GM23338 (cell line): Measurements from ENCODE around the gene CD2. TPM values are rescaled to one million over a fixed set of nuclear protein-coding genes. Genes with fewer than 3 reads are reported as not detected.

ENCODE experiments used
- ATAC-seq: fragments of 200-7000 bp; cut with Tn5 transposase; 3 replicates; pipeline ENCODE4 v1.9.1; 2020
- DNase-seq: peaks from one replicate; pipeline ENCODE4 v3.0.0-alpha.2; 2015; ENCODE audit warnings: low spot score
- H2AFZ ChIP-seq: fragments of 200-600 bp; sonication (generic); 2 replicates; pipeline ENCODE4 v1.8.0; 2016; ENCODE audit warnings: antibody characterized with exemption, mild to moderate bottlenecking, moderate library complexity
- H3F3A ChIP-seq: fragments of 200-600 bp; sonication (generic); replicated peaks from 2 replicates; pipeline ENCODE4 v1.8.0; 2017; ENCODE audit warnings: antibody characterized with exemption, mixed run types, low read depth
- H3K27ac ChIP-seq: fragments of 200-600 bp; sonication (generic); 2 replicates; pipeline ENCODE4 v1.6.1; 2016; ENCODE audit warnings: low read depth
- H3K27me3 ChIP-seq: fragments of 200-600 bp; sonication (generic); 2 replicates; pipeline ENCODE4 v1.8.0; 2016; ENCODE audit warnings: mild to moderate bottlenecking, mixed run types, moderate library complexity; ENCODE audit not compliant: insufficient read depth
- H3K36me3 ChIP-seq: fragments of 200-600 bp; sonication (generic); 2 replicates; pipeline ENCODE4 v1.8.0; 2016; ENCODE audit warnings: mild to moderate bottlenecking; ENCODE audit not compliant: insufficient read depth
- H3K4me1 ChIP-seq: fragments of 200-600 bp; sonication (generic); 2 replicates; pipeline ENCODE4 v1.8.0; 2016; ENCODE audit warnings: mild to moderate bottlenecking, moderate library complexity; ENCODE audit not compliant: insufficient read depth
- H3K4me2 ChIP-seq: fragments of 200-600 bp; sonication (generic); 2 replicates; pipeline ENCODE4 v1.7.1; 2017; ENCODE audit warnings: mixed run types
- H3K4me3 ChIP-seq: fragments of 200-600 bp; sonication (generic); 2 replicates; pipeline ENCODE4 v1.6.1; 2016; ENCODE audit warnings: mixed run types
- H3K79me2 ChIP-seq: fragments of 200-600 bp; sonication (generic); replicated peaks from 2 replicates; pipeline ENCODE4 v1.8.0; 2017; ENCODE audit warnings: mild to moderate bottlenecking; ENCODE audit not compliant: insufficient read depth
- H3K9me2 ChIP-seq: fragments of 200-600 bp; sonication (generic); 2 replicates; pipeline ENCODE4 v1.8.0; 2017; ENCODE audit not compliant: insufficient read depth
- H4K20me1 ChIP-seq: fragments of 200-600 bp; sonication (generic); replicated peaks from 2 replicates; pipeline ENCODE4 v1.8.0; 2017; ENCODE audit warnings: mild to moderate bottlenecking; ENCODE audit not compliant: insufficient read depth
- H3K27ac Mint-ChIP-seq: 2 replicates; pipeline ENCODE4 v1.8.0; 2020; ENCODE audit warnings: inconsistent platforms, mild to moderate bottlenecking, moderate library complexity, mixed read lengths
- H3K27me3 Mint-ChIP-seq: 3 replicates; pipeline ENCODE4 v1.8.0; 2022; ENCODE audit warnings: low read depth, mild to moderate bottlenecking, moderate library complexity, mixed read lengths, inconsistent platforms; ENCODE audit not compliant: insufficient read depth, poor library complexity
- H3K36me3 Mint-ChIP-seq: 3 replicates; pipeline ENCODE4 v1.8.0; 2021; ENCODE audit warnings: low read depth, mild to moderate bottlenecking, inconsistent platforms, moderate library complexity, mixed read lengths
- H3K4me1 Mint-ChIP-seq: 3 replicates; pipeline ENCODE4 v1.8.0; 2020; ENCODE audit warnings: mild to moderate bottlenecking, inconsistent platforms, mixed read lengths
- H3K4me3 Mint-ChIP-seq: 3 replicates; pipeline ENCODE4 v1.8.0; 2021; ENCODE audit warnings: moderate library complexity, mild to moderate bottlenecking, inconsistent platforms, mixed read lengths
- H3K9me3 Mint-ChIP-seq: 3 replicates; pipeline ENCODE4 v1.8.0; 2020; ENCODE audit warnings: moderate library complexity, mild to moderate bottlenecking, inconsistent platforms, mixed read lengths
- CREB1 ChIP-seq: fragments of 250-450 bp; sonication (Bioruptor Pico); IDR thresholded peaks from 2 replicates; pipeline ENCODE4 v1.5.0; 2020; ENCODE audit warnings: low read depth, mild to moderate bottlenecking, moderate library complexity
- EZH2 ChIP-seq: fragments of 200-600 bp; sonication (generic); IDR thresholded peaks from one replicate; pipeline ENCODE4 v1.8.0; 2017; ENCODE audit warnings: antibody characterized with exemption, mild to moderate bottlenecking, low read depth; ENCODE audit not compliant: unreplicated experiment
- EZH2phosphoT487 ChIP-seq: fragments of 200-600 bp; sonication (generic); IDR thresholded peaks from one replicate; pipeline ENCODE4 v1.8.1; 2018; ENCODE audit warnings: antibody characterized with exemption; ENCODE audit not compliant: unreplicated experiment
- JUNB ChIP-seq: IDR thresholded peaks from one replicate; pipeline ENCODE4 v1.6.1; 2016; ENCODE audit warnings: antibody characterized with exemption; ENCODE audit not compliant: unreplicated experiment
- NANOG ChIP-seq: IDR thresholded peaks from 2 replicates; pipeline ENCODE4 v1.6.1; 2016; ENCODE audit warnings: antibody characterized with exemption, borderline replicate concordance
- STAT1 ChIP-seq: IDR thresholded peaks from one replicate; pipeline ENCODE4 v1.6.1; 2016; ENCODE audit warnings: antibody characterized with exemption; ENCODE audit not compliant: unreplicated experiment
- ZNF114 ChIP-seq: fragments of 250-450 bp; sonication (Bioruptor Pico); IDR thresholded peaks from 2 replicates; pipeline ENCODE4 v1.5.0; 2020; ENCODE audit warnings: mild to moderate bottlenecking, moderate library complexity
- ZNF331 ChIP-seq: fragments of 250-450 bp; sonication (Bioruptor Pico); IDR thresholded peaks from 2 replicates; pipeline ENCODE4 v1.5.0; 2020; ENCODE audit warnings: low read depth, mild to moderate bottlenecking, moderate library complexity
- polyA plus RNA-seq: library from polyadenylated mRNA; unstranded; fragments of >200 nt; fragmentation: Nextera tagmentation; extraction: Ambion mirVana; gene quantifications from 2 replicates; pipeline ENCODE4 v1.2.1, GENCODE V29; 2016
- total RNA-seq: library from RNA; depleted of rRNA; stranded (reverse); fragments of >200 nt; shearing (Covaris generic); gene quantifications from 2 replicates; pipeline ENCODE4 v1.2.3, GENCODE V29; 2014
- TF ChIP-seq, protein P1 (sequence below): IDR thresholded peaks from one replicate; pipeline ENCODE4 v1.6.1; 2018; ENCODE audit warnings: antibody characterized with exemption; ENCODE audit not compliant: unreplicated experiment
- TF ChIP-seq, protein P2 (sequence below): IDR thresholded peaks from 2 replicates; pipeline ENCODE4 v1.6.1; 2016; ENCODE audit warnings: antibody characterized with exemption
- TF ChIP-seq, protein P3 (sequence below): fragments of 250-450 bp; sonication (Bioruptor Pico); IDR thresholded peaks from 2 replicates; pipeline ENCODE4 v1.5.0; 2020; ENCODE audit warnings: mild to moderate bottlenecking, moderate library complexity
- TF ChIP-seq, protein P4 (sequence below), 2 experiments: fragments of 200-600 bp in 1 of 2; sonication (generic) in 1 of 2; conservative IDR thresholded peaks; 2 replicates each; pipeline versions ENCODE4 v1.5.1 to v1.6.1; 2016 to 2017; ENCODE audit warnings: antibody characterized with exemption in 2 of 2, low read depth in 2 of 2, mild to moderate bottlenecking in 2 of 2, moderate library complexity in 1 of 2

The CD2 gene
- total and polyA plus RNA-seq, 2 experiments from 2014 or later = not detected

DNA sequence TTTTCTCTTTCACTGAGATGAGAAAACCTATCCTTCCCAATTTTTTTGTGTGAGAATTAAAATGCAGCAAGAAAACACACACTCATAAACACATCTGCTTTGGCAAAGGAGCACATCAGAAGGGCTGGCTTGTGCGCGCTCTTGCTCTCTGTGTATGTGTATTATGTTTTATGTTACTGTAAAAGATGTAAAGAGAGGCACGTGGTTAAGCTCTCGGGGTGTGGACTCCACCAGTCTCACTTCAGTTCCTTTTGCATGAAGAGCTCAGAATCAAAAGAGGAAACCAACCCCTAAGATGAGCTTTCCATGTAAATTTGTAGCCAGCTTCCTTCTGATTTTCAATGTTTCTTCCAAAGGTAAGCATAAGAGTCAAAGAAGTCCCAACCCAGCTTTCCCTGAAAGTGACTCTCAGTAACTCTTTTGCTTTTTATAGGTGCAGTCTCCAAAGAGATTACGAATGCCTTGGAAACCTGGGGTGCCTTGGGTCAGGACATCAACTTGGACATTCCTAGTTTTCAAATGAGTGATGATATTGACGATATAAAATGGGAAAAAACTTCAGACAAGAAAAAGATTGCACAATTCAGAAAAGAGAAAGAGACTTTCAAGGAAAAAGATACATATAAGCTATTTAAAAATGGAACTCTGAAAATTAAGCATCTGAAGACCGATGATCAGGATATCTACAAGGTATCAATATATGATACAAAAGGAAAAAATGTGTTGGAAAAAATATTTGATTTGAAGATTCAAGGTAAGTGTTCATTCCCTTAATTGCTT lies at the start of gene CD2 (continued):
- no peak for TF ChIP-seq ZNF331 (CRISPR knock-in tag)

DNA sequence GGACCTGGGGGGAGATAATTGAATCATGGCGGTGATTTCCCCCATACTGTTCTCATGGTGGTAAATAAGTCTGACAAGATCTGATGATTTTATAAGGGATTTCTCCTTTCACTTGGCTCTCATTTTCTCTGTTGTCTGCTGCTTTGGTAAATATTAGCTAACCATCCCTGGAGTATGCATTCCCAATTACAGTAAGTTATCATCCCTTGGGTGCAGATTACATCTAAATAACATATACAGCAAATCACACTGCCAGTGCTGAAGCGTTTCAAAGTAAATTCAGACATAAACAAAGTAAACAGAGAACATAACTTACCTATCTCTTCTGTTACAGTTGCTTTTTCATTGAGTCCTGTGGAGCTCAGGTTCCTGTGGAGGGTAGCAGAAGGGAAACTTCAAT lies 48.1 kb upstream of the CD2 start:
- Histone ChIP-seq H3F3A (no peaks in the 10 kb centered on the region), H4K20me1 (no peaks in the 10 kb centered on the region), H3K4me3 (no peak overlapping the region), H3K36me3 (no peaks in the 10 kb centered on the region), H3K27me3 (no peaks in the 10 kb centered on the region), H3K4me2 (no peak overlapping the region), H3K4me1 (peaks cover 5% of the 10 kb centered on the region; the same call in 1 of the 2 replicates), H2AFZ (no peak overlapping the region), H3K27ac (no peak overlapping the region), H3K79me2 (no peaks in the 10 kb centered on the region), H3K9me2 (no peaks in the 10 kb centered on the region)
- Mint-ChIP-seq H3K36me3 (peaks cover 8% of the 10 kb centered on the region), H3K27ac (no peak overlapping the region), H3K9me3 (peaks cover 20% of the 10 kb centered on the region), H3K27me3 (peaks cover 5% of the 10 kb centered on the region), H3K4me3 (no peak overlapping the region), H3K4me1 (peaks cover 16% of the 10 kb centered on the region)
- no peak for ATAC-seq
- DNase-seq = no peak
- TF ChIP-seq, protein P1, sequence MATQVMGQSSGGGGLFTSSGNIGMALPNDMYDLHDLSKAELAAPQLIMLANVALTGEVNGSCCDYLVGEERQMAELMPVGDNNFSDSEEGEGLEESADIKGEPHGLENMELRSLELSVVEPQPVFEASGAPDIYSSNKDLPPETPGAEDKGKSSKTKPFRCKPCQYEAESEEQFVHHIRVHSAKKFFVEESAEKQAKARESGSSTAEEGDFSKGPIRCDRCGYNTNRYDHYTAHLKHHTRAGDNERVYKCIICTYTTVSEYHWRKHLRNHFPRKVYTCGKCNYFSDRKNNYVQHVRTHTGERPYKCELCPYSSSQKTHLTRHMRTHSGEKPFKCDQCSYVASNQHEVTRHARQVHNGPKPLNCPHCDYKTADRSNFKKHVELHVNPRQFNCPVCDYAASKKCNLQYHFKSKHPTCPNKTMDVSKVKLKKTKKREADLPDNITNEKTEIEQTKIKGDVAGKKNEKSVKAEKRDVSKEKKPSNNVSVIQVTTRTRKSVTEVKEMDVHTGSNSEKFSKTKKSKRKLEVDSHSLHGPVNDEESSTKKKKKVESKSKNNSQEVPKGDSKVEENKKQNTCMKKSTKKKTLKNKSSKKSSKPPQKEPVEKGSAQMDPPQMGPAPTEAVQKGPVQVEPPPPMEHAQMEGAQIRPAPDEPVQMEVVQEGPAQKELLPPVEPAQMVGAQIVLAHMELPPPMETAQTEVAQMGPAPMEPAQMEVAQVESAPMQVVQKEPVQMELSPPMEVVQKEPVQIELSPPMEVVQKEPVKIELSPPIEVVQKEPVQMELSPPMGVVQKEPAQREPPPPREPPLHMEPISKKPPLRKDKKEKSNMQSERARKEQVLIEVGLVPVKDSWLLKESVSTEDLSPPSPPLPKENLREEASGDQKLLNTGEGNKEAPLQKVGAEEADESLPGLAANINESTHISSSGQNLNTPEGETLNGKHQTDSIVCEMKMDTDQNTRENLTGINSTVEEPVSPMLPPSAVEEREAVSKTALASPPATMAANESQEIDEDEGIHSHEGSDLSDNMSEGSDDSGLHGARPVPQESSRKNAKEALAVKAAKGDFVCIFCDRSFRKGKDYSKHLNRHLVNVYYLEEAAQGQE = no peak
- TF ChIP-seq EZH2 = no peak
- TF ChIP-seq STAT1 = no peak
- TF ChIP-seq EZH2phosphoT487 = no peak
- TF ChIP-seq NANOG = no peak
- no peak for TF ChIP-seq ZNF331 (CRISPR knock-in tag)
- TF ChIP-seq ZNF114 (CRISPR knock-in tag) = no peak
- TF ChIP-seq CREB1 (CRISPR knock-in tag) = no peak
- TF ChIP-seq, protein P2, sequence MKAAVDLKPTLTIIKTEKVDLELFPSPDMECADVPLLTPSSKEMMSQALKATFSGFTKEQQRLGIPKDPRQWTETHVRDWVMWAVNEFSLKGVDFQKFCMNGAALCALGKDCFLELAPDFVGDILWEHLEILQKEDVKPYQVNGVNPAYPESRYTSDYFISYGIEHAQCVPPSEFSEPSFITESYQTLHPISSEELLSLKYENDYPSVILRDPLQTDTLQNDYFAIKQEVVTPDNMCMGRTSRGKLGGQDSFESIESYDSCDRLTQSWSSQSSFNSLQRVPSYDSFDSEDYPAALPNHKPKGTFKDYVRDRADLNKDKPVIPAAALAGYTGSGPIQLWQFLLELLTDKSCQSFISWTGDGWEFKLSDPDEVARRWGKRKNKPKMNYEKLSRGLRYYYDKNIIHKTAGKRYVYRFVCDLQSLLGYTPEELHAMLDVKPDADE = no peak
- TF ChIP-seq, protein P3, sequence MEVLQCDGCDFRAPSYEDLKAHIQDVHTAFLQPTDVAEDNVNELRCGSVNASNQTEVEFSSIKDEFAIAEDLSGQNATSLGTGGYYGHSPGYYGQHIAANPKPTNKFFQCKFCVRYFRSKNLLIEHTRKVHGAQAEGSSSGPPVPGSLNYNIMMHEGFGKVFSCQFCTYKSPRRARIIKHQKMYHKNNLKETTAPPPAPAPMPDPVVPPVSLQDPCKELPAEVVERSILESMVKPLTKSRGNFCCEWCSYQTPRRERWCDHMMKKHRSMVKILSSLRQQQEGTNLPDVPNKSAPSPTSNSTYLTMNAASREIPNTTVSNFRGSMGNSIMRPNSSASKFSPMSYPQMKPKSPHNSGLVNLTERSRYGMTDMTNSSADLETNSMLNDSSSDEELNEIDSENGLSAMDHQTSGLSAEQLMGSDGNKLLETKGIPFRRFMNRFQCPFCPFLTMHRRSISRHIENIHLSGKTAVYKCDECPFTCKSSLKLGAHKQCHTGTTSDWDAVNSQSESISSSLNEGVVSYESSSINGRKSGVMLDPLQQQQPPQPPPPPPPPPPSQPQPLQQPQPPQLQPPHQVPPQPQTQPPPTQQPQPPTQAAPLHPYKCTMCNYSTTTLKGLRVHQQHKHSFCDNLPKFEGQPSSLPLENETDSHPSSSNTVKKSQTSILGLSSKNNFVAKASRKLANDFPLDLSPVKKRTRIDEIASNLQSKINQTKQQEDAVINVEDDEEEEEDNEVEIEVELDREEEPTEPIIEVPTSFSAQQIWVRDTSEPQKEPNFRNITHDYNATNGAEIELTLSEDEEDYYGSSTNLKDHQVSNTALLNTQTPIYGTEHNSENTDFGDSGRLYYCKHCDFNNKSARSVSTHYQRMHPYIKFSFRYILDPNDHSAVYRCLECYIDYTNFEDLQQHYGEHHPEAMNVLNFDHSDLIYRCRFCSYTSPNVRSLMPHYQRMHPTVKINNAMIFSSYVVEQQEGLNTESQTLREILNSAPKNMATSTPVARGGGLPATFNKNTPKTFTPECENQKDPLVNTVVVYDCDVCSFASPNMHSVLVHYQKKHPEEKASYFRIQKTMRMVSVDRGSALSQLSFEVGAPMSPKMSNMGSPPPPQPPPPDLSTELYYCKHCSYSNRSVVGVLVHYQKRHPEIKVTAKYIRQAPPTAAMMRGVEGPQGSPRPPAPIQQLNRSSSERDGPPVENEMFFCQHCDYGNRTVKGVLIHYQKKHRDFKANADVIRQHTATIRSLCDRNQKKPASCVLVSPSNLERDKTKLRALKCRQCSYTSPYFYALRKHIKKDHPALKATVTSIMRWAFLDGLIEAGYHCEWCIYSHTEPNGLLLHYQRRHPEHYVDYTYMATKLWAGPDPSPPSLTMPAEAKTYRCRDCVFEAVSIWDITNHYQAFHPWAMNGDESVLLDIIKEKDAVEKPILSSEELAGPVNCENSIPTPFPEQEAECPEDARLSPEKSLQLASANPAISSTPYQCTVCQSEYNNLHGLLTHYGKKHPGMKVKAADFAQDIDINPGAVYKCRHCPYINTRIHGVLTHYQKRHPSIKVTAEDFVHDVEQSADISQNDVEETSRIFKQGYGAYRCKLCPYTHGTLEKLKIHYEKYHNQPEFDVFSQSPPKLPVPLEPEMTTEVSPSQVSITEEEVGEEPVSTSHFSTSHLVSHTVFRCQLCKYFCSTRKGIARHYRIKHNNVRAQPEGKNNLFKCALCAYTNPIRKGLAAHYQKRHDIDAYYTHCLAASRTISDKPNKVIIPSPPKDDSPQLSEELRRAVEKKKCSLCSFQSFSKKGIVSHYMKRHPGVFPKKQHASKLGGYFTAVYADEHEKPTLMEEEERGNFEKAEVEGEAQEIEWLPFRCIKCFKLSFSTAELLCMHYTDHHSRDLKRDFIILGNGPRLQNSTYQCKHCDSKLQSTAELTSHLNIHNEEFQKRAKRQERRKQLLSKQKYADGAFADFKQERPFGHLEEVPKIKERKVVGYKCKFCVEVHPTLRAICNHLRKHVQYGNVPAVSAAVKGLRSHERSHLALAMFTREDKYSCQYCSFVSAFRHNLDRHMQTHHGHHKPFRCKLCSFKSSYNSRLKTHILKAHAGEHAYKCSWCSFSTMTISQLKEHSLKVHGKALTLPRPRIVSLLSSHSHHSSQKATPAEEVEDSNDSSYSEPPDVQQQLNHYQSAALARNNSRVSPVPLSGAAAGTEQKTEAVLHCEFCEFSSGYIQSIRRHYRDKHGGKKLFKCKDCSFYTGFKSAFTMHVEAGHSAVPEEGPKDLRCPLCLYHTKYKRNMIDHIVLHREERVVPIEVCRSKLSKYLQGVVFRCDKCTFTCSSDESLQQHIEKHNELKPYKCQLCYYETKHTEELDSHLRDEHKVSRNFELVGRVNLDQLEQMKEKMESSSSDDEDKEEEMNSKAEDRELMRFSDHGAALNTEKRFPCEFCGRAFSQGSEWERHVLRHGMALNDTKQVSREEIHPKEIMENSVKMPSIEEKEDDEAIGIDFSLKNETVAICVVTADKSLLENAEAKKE (CRISPR knock-in tag) = no peak
- no peak for TF ChIP-seq JUNB
- TF ChIP-seq, protein P4, sequence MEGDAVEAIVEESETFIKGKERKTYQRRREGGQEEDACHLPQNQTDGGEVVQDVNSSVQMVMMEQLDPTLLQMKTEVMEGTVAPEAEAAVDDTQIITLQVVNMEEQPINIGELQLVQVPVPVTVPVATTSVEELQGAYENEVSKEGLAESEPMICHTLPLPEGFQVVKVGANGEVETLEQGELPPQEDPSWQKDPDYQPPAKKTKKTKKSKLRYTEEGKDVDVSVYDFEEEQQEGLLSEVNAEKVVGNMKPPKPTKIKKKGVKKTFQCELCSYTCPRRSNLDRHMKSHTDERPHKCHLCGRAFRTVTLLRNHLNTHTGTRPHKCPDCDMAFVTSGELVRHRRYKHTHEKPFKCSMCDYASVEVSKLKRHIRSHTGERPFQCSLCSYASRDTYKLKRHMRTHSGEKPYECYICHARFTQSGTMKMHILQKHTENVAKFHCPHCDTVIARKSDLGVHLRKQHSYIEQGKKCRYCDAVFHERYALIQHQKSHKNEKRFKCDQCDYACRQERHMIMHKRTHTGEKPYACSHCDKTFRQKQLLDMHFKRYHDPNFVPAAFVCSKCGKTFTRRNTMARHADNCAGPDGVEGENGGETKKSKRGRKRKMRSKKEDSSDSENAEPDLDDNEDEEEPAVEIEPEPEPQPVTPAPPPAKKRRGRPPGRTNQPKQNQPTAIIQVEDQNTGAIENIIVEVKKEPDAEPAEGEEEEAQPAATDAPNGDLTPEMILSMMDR (conservative IDR thresholded peaks at IDR 0.05; ENCODE audit: low read depth in 2 of 2) = no peak
